A673 (cell line): Measurements from ENCODE around the gene MIA2.
"Not testable (repeated sequence)": the region's sequence is repeated elsewhere in the genome, so short reads cannot be mapped to it uniquely, and the experiment has no call there.

Experiments used
- EZH2 ChIP-seq: fragments of 200-600 bp; sonication (generic); IDR thresholded peaks from 2 replicates; pipeline ENCODE4 v1.6.1; 2017; ENCODE audit warnings: borderline replicate concordance, low read depth, mild to moderate bottlenecking, mixed read lengths, antibody characterized with exemption, low read length; ENCODE audit not compliant: poor library complexity, severe bottlenecking
- TF ChIP-seq, protein P1 (sequence below): fragments of 300-800, 200-600 bp; sonication (generic); conservative IDR thresholded peaks from 2 replicates; pipeline ENCODE4 v1.5.1; 2017; ENCODE audit warnings: low read depth, mild to moderate bottlenecking, antibody characterized with exemption, low read length, moderate library complexity, mixed read lengths

DNA sequence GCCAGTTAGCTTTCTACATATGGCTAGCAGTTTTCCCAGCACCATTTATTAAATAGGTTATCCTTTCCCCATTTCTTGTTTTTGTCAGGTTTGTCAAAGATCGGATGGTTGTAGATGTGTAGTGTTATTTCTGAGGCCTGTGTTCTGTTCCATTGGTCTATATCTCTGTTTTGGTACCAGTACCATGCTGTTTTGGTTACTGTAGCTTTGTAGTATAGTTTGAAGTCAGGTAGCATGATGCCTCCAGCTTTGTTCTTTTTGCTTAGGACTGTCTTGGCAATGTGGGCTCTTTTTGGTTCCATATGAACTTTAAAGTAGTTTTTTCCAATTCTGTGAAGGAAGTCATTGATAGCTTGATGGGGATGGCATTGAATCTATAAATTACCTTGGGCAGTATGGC, 28.5 kb downstream of the MIA2 start:
- TF ChIP-seq, protein P1, sequence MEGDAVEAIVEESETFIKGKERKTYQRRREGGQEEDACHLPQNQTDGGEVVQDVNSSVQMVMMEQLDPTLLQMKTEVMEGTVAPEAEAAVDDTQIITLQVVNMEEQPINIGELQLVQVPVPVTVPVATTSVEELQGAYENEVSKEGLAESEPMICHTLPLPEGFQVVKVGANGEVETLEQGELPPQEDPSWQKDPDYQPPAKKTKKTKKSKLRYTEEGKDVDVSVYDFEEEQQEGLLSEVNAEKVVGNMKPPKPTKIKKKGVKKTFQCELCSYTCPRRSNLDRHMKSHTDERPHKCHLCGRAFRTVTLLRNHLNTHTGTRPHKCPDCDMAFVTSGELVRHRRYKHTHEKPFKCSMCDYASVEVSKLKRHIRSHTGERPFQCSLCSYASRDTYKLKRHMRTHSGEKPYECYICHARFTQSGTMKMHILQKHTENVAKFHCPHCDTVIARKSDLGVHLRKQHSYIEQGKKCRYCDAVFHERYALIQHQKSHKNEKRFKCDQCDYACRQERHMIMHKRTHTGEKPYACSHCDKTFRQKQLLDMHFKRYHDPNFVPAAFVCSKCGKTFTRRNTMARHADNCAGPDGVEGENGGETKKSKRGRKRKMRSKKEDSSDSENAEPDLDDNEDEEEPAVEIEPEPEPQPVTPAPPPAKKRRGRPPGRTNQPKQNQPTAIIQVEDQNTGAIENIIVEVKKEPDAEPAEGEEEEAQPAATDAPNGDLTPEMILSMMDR: not testable (repeated sequence)
- not testable (repeated sequence) for TF ChIP-seq EZH2
